HUES48 (cell line): ENCODE results near the gene KIF12.

ENCODE experiments used
- H3K27ac ChIP-seq: one replicate; pipeline ENCODE4 v1.7.0; 2013; ENCODE audit warnings: low read depth, low read length, inconsistent platforms
- H3K27me3 ChIP-seq: 2 replicates; pipeline ENCODE4 v1.6.1; 2013; ENCODE audit warnings: mild to moderate bottlenecking, low read length; ENCODE audit not compliant: control insufficient read depth, insufficient read depth
- H3K36me3 ChIP-seq: 2 replicates; pipeline ENCODE4 v1.6.1; 2013; ENCODE audit warnings: low read length; ENCODE audit not compliant: control insufficient read depth, insufficient read depth
- H3K4me1 ChIP-seq: 2 replicates; pipeline ENCODE4 v1.6.1; 2013; ENCODE audit warnings: mild to moderate bottlenecking, low read length; ENCODE audit not compliant: control insufficient read depth, insufficient read depth
- H3K4me3 ChIP-seq: 2 replicates; pipeline ENCODE4 v1.5.1; 2013; ENCODE audit warnings: mild to moderate bottlenecking, low read depth, low read length
- H3K9ac ChIP-seq: 2 replicates; pipeline ENCODE4 v1.6.1; 2013; ENCODE audit warnings: mild to moderate bottlenecking, low read depth, low read length, moderate library complexity
- H3K9me3 ChIP-seq: 2 replicates; pipeline ENCODE4 v1.6.1; 2013; ENCODE audit warnings: low read length; ENCODE audit not compliant: control insufficient read depth, insufficient read depth

Gene KIF12

DNA sequence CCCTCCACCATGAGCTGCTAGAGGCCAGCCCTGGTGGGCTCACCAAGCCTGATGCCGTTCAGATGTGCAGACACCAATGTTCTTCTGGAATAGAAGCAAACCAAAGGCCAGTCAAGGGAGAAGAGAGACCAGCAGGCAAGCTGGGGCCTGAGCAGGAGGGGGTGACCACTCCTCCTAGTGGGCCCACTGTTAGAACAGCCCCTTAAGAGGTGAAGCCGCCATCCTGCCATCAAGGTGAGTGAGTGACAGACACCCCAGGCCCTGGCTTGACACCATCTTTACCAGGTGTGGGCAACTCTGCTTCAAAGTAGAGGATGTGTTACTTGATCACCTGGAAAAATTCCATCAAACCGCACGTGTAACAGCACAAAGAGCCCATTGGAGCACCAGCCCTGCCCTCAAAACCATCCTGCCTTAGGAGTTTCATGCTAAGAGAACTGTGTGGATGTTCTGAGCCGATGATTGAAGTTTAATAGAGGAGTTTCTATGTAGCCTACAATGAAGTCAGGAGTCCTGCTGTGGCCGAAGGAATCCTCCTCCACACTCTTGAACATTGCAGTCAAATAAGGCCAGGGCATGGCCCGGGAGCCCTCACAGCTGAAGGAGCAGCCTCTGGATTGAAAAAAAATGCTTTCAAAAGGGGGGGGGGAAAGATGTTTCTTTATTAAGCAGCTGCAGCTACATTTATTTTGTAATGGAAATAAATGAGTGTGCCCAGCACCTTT lies 41.8 kb downstream of the KIF12 start:
- H3K4me1 ChIP-seq, result no peaks in the 10 kb centered on the region
- H3K36me3 ChIP-seq, result peaks cover 2% of the 10 kb centered on the region; the same call in 1 of the 2 replicates
- H3K4me3 ChIP-seq, result no peak overlapping the region
- H3K27me3 ChIP-seq, result no peaks in the 10 kb centered on the region; the same call in 1 of the 2 replicates
- no peak overlapping the region for H3K27ac ChIP-seq
- H3K9ac ChIP-seq, result no peak overlapping the region
- no peaks in the 10 kb centered on the region for H3K9me3 ChIP-seq

DNA sequence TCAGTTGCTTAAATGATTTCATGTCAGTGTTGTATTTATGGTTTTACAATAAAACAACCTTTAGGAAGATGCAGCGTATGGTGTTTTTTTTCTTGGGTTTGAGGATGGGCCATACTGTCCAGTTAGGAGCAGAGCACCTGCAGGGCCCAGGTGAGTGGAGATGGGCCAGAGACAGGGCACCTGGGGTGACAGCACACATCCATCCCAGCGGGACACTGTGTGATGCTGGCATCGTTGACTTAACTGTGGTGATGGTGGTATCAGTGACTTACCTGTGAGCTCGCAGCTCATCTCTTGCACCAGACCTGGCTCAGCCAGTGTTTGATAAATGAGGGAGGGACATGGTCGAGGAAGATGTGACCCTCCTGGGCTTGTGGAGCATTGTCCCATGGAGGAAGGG lies 42.6 kb downstream of the KIF12 start:
- Histone ChIP-seq H3K4me3 (no peak overlapping the region), H3K27ac (no peak overlapping the region), H3K4me1 (no peaks in the 10 kb centered on the region), H3K36me3 (peaks cover 10% of the 10 kb centered on the region; the same call in 1 of the 2 replicates), H3K9me3 (no peaks in the 10 kb centered on the region), H3K27me3 (no peaks in the 10 kb centered on the region), H3K9ac (no peak overlapping the region)

DNA sequence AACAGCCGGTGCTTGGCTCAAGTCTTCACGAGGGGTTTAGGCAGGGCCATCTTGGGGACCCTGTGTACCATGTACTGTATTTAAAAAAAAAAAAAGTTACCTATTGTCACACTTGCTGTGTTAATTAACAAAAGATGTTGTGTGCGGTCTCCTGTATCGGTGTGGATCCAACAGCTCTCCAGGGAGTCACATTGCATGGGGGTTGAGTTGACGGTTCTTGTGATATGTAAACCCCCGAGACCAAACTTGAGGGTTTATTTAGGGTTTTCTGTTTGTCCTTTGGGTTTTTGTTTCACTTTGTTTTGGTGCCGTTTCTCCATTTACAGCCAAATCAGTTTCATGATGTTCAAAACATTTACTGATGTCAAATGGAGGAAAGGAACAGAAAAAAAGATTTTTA lies 43.2 kb downstream of the KIF12 start:
- no peak overlapping the region for H3K4me3 ChIP-seq
- H3K4me1 ChIP-seq, result no peaks in the 10 kb centered on the region

DNA sequence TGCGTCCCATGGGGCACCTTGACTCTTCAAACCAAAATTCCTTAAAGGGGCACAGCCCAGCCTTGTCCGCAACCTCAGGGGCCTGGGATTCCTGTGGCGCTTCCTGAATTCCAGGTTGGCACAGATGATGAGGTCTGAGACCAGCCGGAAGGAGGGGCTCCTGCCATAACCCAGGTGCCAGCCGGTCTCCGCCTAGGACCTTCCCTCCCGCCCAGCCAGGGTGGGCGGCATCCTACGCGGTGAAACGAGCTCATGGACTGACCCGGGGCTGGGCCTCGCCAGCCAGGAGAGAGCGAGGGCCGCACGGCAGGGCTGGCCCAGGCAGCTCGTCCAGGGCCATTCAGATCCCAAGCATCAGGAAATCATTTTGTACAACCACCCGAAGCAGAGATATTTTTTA lies 44.0 kb downstream of the KIF12 start:
- Histone ChIP-seq H3K9me3 (no peaks in the 10 kb centered on the region), H3K4me1 (no peaks in the 10 kb centered on the region), H3K27me3 (no peaks in the 10 kb centered on the region), H3K4me3 (no peak overlapping the region), H3K27ac (no peak overlapping the region), H3K36me3 (peaks cover 18% of the 10 kb centered on the region), H3K9ac (no peak overlapping the region)

More for the DNA sequence above, 43.2 kb downstream of the KIF12 start:
- no peaks in the 10 kb centered on the region for H3K27me3 ChIP-seq
- H3K27ac ChIP-seq, result no peak overlapping the region
- H3K36me3 ChIP-seq, result peaks cover 12% of the 10 kb centered on the region; the same call in 1 of the 2 replicates
- H3K9ac ChIP-seq, result no peak overlapping the region
- no peaks in the 10 kb centered on the region for H3K9me3 ChIP-seq

DNA sequence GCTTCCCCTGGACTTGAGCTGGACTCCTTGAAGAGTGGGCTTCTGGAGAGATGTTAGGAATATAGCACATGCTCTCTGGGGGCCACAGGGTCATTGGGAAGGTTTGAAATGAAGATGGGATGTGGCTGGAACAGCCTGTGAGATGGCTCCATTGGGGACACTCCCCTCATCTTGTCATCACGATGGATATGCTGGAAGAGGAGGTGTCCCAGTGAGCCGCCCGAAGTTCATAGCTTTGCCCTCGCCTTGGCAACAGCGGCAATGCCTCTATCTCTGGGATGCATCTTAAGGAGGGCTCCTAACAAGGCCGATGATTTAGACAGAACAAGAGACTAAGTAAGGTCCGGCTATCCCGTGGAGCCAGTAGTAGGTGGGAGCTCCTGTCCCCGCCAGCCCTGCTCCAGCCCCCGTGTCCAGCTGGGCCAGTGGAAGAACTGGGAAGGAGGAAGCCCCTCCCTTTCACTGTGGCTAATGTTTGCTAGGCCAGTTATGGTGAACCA lies 44.9 kb downstream of the KIF12 start:
- H3K4me1 ChIP-seq, result no peaks in the 10 kb centered on the region
- H3K36me3 ChIP-seq, result peaks cover 26% of the 10 kb centered on the region
- H3K9ac ChIP-seq, result no peak overlapping the region
- H3K27me3 ChIP-seq, result no peaks in the 10 kb centered on the region
- no peak overlapping the region for H3K27ac ChIP-seq
- H3K9me3 ChIP-seq, result no peaks in the 10 kb centered on the region
- no peak overlapping the region for H3K4me3 ChIP-seq

DNA sequence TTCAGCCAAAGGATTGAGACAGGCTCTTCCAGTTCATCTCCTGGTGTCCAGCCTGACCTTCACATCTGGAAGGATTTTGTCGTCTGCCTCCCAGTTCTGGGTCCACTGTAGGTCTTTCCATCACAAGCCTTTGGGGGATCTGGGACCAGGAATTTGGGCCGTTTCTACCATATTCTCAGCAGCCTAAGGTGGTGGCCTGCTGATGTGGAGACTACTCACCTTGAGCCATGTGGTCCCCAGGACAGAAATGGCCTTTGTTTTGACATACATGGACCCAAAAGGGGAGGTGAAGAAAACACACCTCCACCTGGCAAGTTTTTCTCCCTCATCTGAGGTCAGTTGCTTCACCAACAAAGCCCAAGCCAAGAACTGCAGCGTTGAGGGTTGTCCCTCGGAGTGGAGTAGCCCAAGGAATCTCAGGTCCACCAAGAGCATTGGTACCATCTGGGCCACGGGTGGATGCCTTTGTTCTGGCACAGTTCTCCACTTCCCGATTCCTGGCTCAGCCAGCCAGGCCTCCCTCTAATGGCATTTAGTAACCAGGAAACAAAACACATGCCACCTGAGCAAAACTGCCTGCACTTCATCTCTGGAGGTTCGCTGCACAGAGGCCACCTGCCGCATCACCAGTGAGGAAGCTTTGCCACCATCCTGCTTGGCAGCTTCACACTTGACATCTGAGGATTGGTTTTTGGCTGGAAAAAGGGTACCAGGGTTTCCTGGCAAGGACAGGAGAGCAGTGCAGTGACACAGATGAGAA lies 45.7 kb downstream of the KIF12 start:
- Histone ChIP-seq H3K27ac (no peak overlapping the region), H3K4me3 (no peak overlapping the region), H3K36me3 (peaks cover 34% of the 10 kb centered on the region), H3K9ac (no peak overlapping the region), H3K4me1 (no peaks in the 10 kb centered on the region), H3K27me3 (no peaks in the 10 kb centered on the region), H3K9me3 (no peaks in the 10 kb centered on the region)

DNA sequence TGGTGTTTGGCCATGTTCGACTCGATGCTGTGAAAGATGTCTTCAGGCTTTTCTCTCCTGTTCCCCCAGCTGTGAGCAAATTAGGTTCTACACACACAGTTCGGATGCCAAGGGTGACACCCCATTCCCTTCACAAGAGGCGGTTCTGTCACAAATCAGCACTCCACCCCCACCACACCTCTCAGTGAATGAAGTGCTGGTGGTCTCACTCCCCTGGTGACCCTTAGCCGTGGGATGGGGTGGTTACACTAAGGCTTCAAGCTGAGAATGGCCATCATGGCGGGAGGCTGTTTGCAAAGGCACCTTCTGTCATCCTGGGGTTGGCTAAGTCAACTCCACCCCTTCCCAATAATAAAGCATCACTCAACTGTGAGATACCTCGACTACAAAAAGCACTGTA lies 47.4 kb downstream of the KIF12 start:
- Histone ChIP-seq H3K4me3 (no peak overlapping the region), H3K9ac (no peak overlapping the region), H3K9me3 (no peaks in the 10 kb centered on the region), H3K27me3 (no peaks in the 10 kb centered on the region), H3K36me3 (peaks cover 41% of the 10 kb centered on the region), H3K4me1 (no peaks in the 10 kb centered on the region), H3K27ac (no peak overlapping the region)

DNA sequence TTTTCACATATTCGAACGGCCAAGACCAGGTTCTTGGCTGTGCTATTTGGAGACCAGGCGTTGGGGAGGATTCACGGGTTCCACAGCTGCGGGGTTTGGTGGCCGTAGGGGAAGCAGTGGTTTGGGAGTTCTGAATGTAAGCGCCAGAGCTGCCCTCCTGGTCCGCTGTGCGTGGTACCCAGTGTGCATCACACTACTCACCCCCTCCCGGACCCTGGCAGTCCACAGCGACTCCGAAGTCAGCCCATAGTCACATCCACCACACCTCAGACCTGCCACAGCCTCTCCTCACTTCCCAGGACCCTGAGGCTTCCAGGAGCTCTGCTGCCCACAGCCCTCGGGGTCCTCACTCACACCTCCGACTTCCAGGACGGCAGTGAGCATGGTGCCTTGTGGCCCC lies 47.8 kb downstream of the KIF12 start:
- Histone ChIP-seq H3K9ac (no peak overlapping the region), H3K4me1 (no peaks in the 10 kb centered on the region), H3K9me3 (no peaks in the 10 kb centered on the region), H3K27me3 (no peaks in the 10 kb centered on the region), H3K4me3 (no peak overlapping the region), H3K36me3 (peaks cover 41% of the 10 kb centered on the region), H3K27ac (no peak overlapping the region)

DNA sequence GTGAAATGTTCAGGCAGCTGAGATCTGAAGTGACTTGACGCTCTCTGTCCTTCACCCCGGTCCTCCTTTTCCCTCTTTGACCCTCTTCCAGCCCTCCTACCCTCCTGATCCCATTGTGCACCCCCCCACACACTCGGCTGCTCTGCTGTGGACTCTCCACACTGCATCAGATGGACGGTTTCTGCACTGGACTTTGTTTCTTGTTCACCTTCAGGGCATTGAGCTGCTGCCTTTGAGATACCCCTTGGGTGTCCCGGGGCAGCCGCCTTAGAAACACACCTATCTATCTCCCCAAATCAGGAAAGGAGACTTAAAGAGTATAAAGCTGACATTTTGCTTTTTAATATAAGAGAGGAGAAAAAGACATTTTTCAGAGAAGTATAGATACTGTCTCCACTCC lies 48.4 kb downstream of the KIF12 start:
- Histone ChIP-seq H3K27me3 (no peaks in the 10 kb centered on the region), H3K4me3 (no peak overlapping the region), H3K9ac (no peak overlapping the region), H3K9me3 (no peaks in the 10 kb centered on the region), H3K36me3 (peaks cover 41% of the 10 kb centered on the region), H3K27ac (no peak overlapping the region), H3K4me1 (no peaks in the 10 kb centered on the region)

DNA sequence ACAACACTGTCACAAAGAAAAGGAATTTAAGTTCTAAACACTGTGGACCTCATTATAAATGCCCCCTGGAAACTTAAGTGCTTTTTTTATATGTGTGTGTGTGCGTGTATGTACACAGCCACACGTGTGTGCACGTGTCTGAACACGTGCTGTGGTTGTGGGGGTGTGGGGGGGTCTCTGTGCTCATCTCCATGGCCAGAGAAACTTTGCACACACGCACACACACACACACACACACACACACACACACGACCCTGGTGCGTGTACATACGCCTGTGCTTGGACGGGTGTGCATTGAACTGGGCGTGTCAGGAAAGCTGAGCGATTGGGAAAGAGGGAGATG lies 48.9 kb downstream of the KIF12 start:
- Histone ChIP-seq H3K4me1 (no peaks in the 10 kb centered on the region), H3K27me3 (no peaks in the 10 kb centered on the region), H3K36me3 (peaks cover 41% of the 10 kb centered on the region), H3K9ac (no peak overlapping the region), H3K27ac (no peak overlapping the region), H3K9me3 (no peaks in the 10 kb centered on the region), H3K4me3 (no peak overlapping the region)
